ENCODE data around the gene SPNS3. TPM values are rescaled to one million over a fixed set of nuclear protein-coding genes. Genes with fewer than 3 reads are reported as not detected.

The SPNS3 gene
- total and polyA plus RNA-seq, 2 of the 4 experiments (the other 2 are of a cell fraction), result 0.18 TPM; not detected in 1

DNA sequence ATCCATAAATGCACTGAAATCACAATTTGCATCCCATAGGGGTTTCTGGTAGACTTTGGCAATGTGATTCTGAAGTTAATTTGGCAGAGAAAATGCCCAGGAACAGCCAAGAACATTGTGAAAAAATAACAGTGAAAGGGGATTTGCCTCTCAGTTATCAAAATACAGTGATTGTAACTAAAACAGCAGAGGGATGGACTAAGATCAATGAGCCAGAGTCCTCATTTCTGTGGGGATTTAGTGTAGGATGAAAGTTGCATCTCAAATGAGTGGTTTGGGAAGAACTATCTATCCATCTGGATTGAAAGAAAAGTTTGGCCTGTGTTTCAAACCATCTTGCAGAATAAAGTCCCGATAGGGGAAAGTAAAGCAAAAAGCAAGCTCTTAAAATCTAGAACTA lies 93.4 kb downstream of the SPNS3 start:
- H3K9me3 ChIP-seq (ENCODE audit: control insufficient read depth, insufficient read depth, low read length), result no peaks in the 10 kb centered on the region
- no peaks in the 10 kb centered on the region for H3K79me1 ChIP-seq (ENCODE audit: low read depth in 1 of 2, low read length in 2 of 2)
- no peak overlapping the region for H3K27ac ChIP-seq (ENCODE audit: insufficient read depth, low read length)
- H3K27me3 ChIP-seq (ENCODE audit: control insufficient read depth, insufficient read depth, low read length), result peaks cover 25% of the 10 kb centered on the region
- H2BK120ac ChIP-seq (ENCODE audit: low read depth, low read length), result no peak overlapping the region
- H4K20me1 ChIP-seq (ENCODE audit: insufficient read depth, low read length), result no peaks in the 10 kb centered on the region
- H2BK5ac ChIP-seq (ENCODE audit: low read depth, low read length, poor library complexity, severe bottlenecking), result no peak overlapping the region
- H3K4me1 ChIP-seq (ENCODE audit: control insufficient read depth, insufficient read depth, low read length), result no peaks in the 10 kb centered on the region
- intact Hi-C loops (cut with micrococcal nuclease), result no loop called here
- no peak overlapping the region for H2AK5ac ChIP-seq (ENCODE audit: low read depth, low read length)
- H2BK15ac ChIP-seq (ENCODE audit: low read depth, low read length), result no peak overlapping the region
- TF ChIP-seq MXI1 (IDR thresholded peaks at IDR 0.05; ENCODE audit: borderline replicate concordance, low read depth, low read length) (no peak), MAZ (IDR thresholded peaks at IDR 0.05; ENCODE audit: borderline replicate concordance, low read depth, low read length) (no peak), CEBPB (IDR thresholded peaks at IDR 0.05; ENCODE audit: low read depth, low read length) (no peak), NFE2L2 (IDR thresholded peaks at IDR 0.05; ENCODE audit: low read depth, low read length) (no peak), RCOR1 (IDR thresholded peaks at IDR 0.05; ENCODE audit: insufficient replicate concordance, low read length) (no peak), SMC3 (IDR thresholded peaks at IDR 0.05; ENCODE audit: low read depth, low read length) (no peak), MAFK (IDR thresholded peaks at IDR 0.05; ENCODE audit: low read depth, low read length) (no peak), BHLHE40 (IDR thresholded peaks at IDR 0.05; ENCODE audit: low read depth, low read length) (no peak), FOS (IDR thresholded peaks at IDR 0.05; ENCODE audit: low read depth, low read length) (no peak)
- no CpG with 5 or more reads among the region's 1 CpG for WGBS, 2 experiments (ENCODE audit: extremely low coverage in 2 of 2, insufficient read length in 1 of 2)
- no peaks in the 10 kb centered on the region for H3K9me1 ChIP-seq (ENCODE audit: insufficient read depth, low read length)
- no TSS peak for BruUV-seq (replicated peaks)
- ChIA-PET CTCF (interaction anchor here (0.9 kb wide), 1 partner anchor 31 kb away, joined by 4 read pairs; no protein-coding TSS in a partner anchor), POLR2A (ENCODE audit: unreplicated experiment) (no interaction called here)
- no peak overlapping the region for H3K9ac ChIP-seq (ENCODE audit: low read depth, low read length)
- no peak overlapping the region for H3K23ac ChIP-seq (ENCODE audit: low read depth, low read length)
- in situ Hi-C loops (cut with MboI; ENCODE audit: low sequenced_read_pairs), result no loop called here
- no peak overlapping the region for H4K91ac ChIP-seq (ENCODE audit: insufficient read depth, low read depth, low read length)
- no peak overlapping the region for H3K56ac ChIP-seq (ENCODE audit: extremely low read depth, insufficient read depth, low read length)
- no peak overlapping the region for H4K8ac ChIP-seq (ENCODE audit: low read depth in 2 of 2, low read length in 2 of 2)
- no peak overlapping the region for H3K14ac ChIP-seq (replicated peaks; ENCODE audit: low read depth, low read length)
- no peak overlapping the region for H2AK9ac ChIP-seq (replicated peaks; ENCODE audit: low read depth, low read length, poor library complexity)
- no peak overlapping the region for H2BK20ac ChIP-seq (ENCODE audit: low read depth, low read length)
- no peak overlapping the region for H3K4me2 ChIP-seq (ENCODE audit: low read depth, low read length)
- H3K18ac ChIP-seq (ENCODE audit: low read depth, low read length), result no peak overlapping the region
- no peaks in the 10 kb centered on the region for H3K36me3 ChIP-seq (ENCODE audit: control insufficient read depth, insufficient read depth, low read length)
- dilution Hi-C loops (cut with HindIII; ENCODE audit: low sequenced_read_pairs, unreplicated experiment), result no loop called here
- no peak overlapping the region for H3K4me3 ChIP-seq (ENCODE audit: insufficient read depth, low read depth, low read length)
- H3K4ac ChIP-seq (ENCODE audit: low read depth, low read length), result no peak overlapping the region
- no peak overlapping the region for H4K5ac ChIP-seq (ENCODE audit: low read depth, low read length)
- H2AFZ ChIP-seq (replicated peaks; ENCODE audit: low read length, poor library complexity), result no peak overlapping the region
- ATAC-seq (ENCODE audit: low read depth) (no peak), DNase-seq (no peak)

Measured in IMR-90 (cell line).